Endothelial cell (in vitro differentiated cells): ENCODE measurements around the gene UBE3B. TPM values are rescaled to one million over a fixed set of nuclear protein-coding genes. Genes with fewer than 3 reads are reported as not detected.

Experiments used
- DNase-seq: peaks from one replicate; pipeline ENCODE4 v3.0.0; 2021; ENCODE audit warnings: low spot score
- H3K27ac Mint-ChIP-seq: one replicate; pipeline ENCODE4 v1.8.0; 2021; ENCODE audit warnings: mixed read lengths, inconsistent platforms; ENCODE audit not compliant: unreplicated experiment
- H3K27me3 Mint-ChIP-seq: one replicate; pipeline ENCODE4 v1.8.0; 2021; ENCODE audit warnings: mild to moderate bottlenecking, moderate library complexity, mixed read lengths, inconsistent platforms; ENCODE audit not compliant: unreplicated experiment
- H3K36me3 Mint-ChIP-seq: one replicate; pipeline ENCODE4 v1.8.0; 2021; ENCODE audit warnings: mild to moderate bottlenecking, low read depth, mixed read lengths, inconsistent platforms; ENCODE audit not compliant: unreplicated experiment
- H3K4me1 Mint-ChIP-seq: one replicate; pipeline ENCODE4 v1.8.0; 2021; ENCODE audit warnings: mild to moderate bottlenecking, mixed read lengths, inconsistent platforms; ENCODE audit not compliant: unreplicated experiment
- H3K4me3 Mint-ChIP-seq: one replicate; pipeline ENCODE4 v1.8.0; 2021; ENCODE audit warnings: mild to moderate bottlenecking, mixed read lengths, inconsistent platforms; ENCODE audit not compliant: unreplicated experiment
- H3K9me3 Mint-ChIP-seq: one replicate; pipeline ENCODE4 v1.8.0; 2021; ENCODE audit warnings: mixed read lengths, inconsistent platforms; ENCODE audit not compliant: unreplicated experiment
- CTCF ChIP-seq: fragments of 200-600 bp; sonication (generic); IDR thresholded peaks from one replicate; pipeline ENCODE4 v1.5.0; 2021; ENCODE audit warnings: antibody characterized with exemption; ENCODE audit not compliant: unreplicated experiment
- total RNA-seq: library from RNA; stranded (reverse); fragmentation: NEBNext Ultra II Directional; extraction: Animal tissue kit (Norgen Biotek cat#: 25700); gene quantifications from one replicate; pipeline ENCODE4 v1.2.1, GENCODE V29; 2021; ENCODE audit not compliant: unreplicated experiment

UBE3B gene
- total RNA-seq, 1 donor from 2014 or later = 44.3 TPM

GRCh38 chr12:109560867-109561710 is 83.7 kb downstream of the UBE3B start:
- H3K9me3 Mint-ChIP-seq = no peaks in the 10 kb centered on the region
- peaks cover 2% of the 10 kb centered on the region for H3K4me1 Mint-ChIP-seq
- H3K4me3 Mint-ChIP-seq = no peak overlapping the region

GRCh38 chr12:109561711-109562030 is 84.2 kb downstream of the UBE3B start:
- Mint-ChIP-seq H3K27me3 (peaks cover 14% of the 10 kb centered on the region), H3K4me1 (peaks cover 2% of the 10 kb centered on the region), H3K9me3 (no peaks in the 10 kb centered on the region), H3K36me3 (peaks cover 16% of the 10 kb centered on the region), H3K4me3 (no peak overlapping the region), H3K27ac (no peak overlapping the region)
- no peak for TF ChIP-seq CTCF
- no peak for DNase-seq

More at GRCh38 chr12:109560867-109561710, 83.7 kb downstream of the UBE3B start:
- Mint-ChIP-seq H3K27ac (no peak overlapping the region), H3K27me3 (peaks cover 13% of the 10 kb centered on the region), H3K36me3 (peaks cover 19% of the 10 kb centered on the region)
- no peak for TF ChIP-seq CTCF
- no peak for DNase-seq

GRCh38 chr12:109562871-109563270 is 85.4 kb downstream of the UBE3B start:
- TF ChIP-seq CTCF = no peak
- peaks cover 24% of the 10 kb centered on the region for H3K36me3 Mint-ChIP-seq
- H3K4me1 Mint-ChIP-seq = peaks cover 2% of the 10 kb centered on the region
- no peak for DNase-seq
- no peak overlapping the region for H3K27ac Mint-ChIP-seq
- H3K9me3 Mint-ChIP-seq = no peaks in the 10 kb centered on the region
- H3K4me3 Mint-ChIP-seq = no peak overlapping the region
- H3K27me3 Mint-ChIP-seq = peaks cover 14% of the 10 kb centered on the region

- Mint-ChIP-seq H3K4me3 (no peak overlapping the region), H3K36me3 (peaks cover 28% of the 10 kb centered on the region), H3K4me1 (peaks cover 2% of the 10 kb centered on the region), H3K27ac (no peak overlapping the region), H3K27me3 (peaks cover 13% of the 10 kb centered on the region), H3K9me3 (no peaks in the 10 kb centered on the region)
- no peak for DNase-seq
- no peak for TF ChIP-seq CTCF
Measured at GRCh38 chr12:109563291-109564284, 86.2 kb downstream of the UBE3B start.
